NCI-H1436 (cell line): Measurements from ENCODE around the gene PCYT1B.
"Not testable (repeated sequence)": the region's sequence is repeated elsewhere in the genome, so short reads cannot be mapped to it uniquely, and the experiment has no call there.

Experiments used
- DNase-seq: peaks from one replicate; lab custom pipeline; 2025; lab: John Stamatoyannopoulos, UW

Gene PCYT1B

GRCh38 chrX:24647257-24648058 lies at the start of gene PCYT1B:
Gene PCYT1B, minus strand, starts transcription at chrX:24647347. Its CDS starts 242 bp downstream, at chrX:24647105.
- DNase-seq = peak; percentile 79

GRCh38 chrX:24696294-24696693 lies 49.1 kb upstream of the PCYT1B start:
- no peak for DNase-seq

- no peak for DNase-seq
These were observed 47.7 kb upstream of the PCYT1B start for GRCh38 chrX:24694825-24695224.

- DNase-seq = peak; percentile 90
These were observed 46.5 kb upstream of the PCYT1B start, which contains the start of gene POLA1 for GRCh38 chrX:24693453-24694202. Gene POLA1, plus strand, starts transcription at chrX:24693918. Its CDS starts 44 bp downstream, at chrX:24693962.

GRCh38 chrX:24692305-24692704 lies 45.2 kb upstream of the PCYT1B start:
- DNase-seq = no peak

- no peak for DNase-seq
These were observed 36.9 kb upstream of the PCYT1B start for GRCh38 chrX:24684048-24684447.

- DNase-seq = no peak
These were observed 35.7 kb upstream of the PCYT1B start for GRCh38 chrX:24682739-24683432.

GRCh38 chrX:24676403-24677024 lies 29.4 kb upstream of the PCYT1B start:
- peak; percentile 3 for DNase-seq

- DNase-seq = no peak
These were observed 26.3 kb upstream of the PCYT1B start for GRCh38 chrX:24673424-24673823.

GRCh38 chrX:24672701-24673190 lies 25.6 kb upstream of the PCYT1B start:
- DNase-seq = no peak

- no peak for DNase-seq
These were observed 21.0 kb upstream of the PCYT1B start for GRCh38 chrX:24668111-24668510.

- DNase-seq = no peak
These were observed 15.2 kb upstream of the PCYT1B start for GRCh38 chrX:24662352-24662751.

GRCh38 chrX:24661292-24661691 lies 14.1 kb upstream of the PCYT1B start:
- no peak for DNase-seq

- no peak for DNase-seq
These were observed 12.5 kb upstream of the PCYT1B start for GRCh38 chrX:24659646-24660045.

GRCh38 chrX:24659106-24659505 lies 12.0 kb upstream of the PCYT1B start:
- DNase-seq = no peak

- DNase-seq = no peak
These were observed 11.3 kb upstream of the PCYT1B start for GRCh38 chrX:24658421-24658820.

- peak; percentile 23 for DNase-seq
These were observed 10.7 kb upstream of the PCYT1B start for GRCh38 chrX:24657671-24658386.

GRCh38 chrX:24655679-24656078 lies 8.5 kb upstream of the PCYT1B start:
- not testable (repeated sequence) for DNase-seq

- no peak for DNase-seq
These were observed 4.6 kb upstream of the PCYT1B start for GRCh38 chrX:24651783-24652182.

GRCh38 chrX:24648495-24648894 lies 1.3 kb upstream of the PCYT1B start:
- no peak for DNase-seq

- DNase-seq = no peak
These were observed 383 bp downstream of the PCYT1B start for GRCh38 chrX:24646745-24647182.
